Esophagus muscularis mucosa (tissue), 4 donors: ENCODE results near the gene SLC25A48.

ENCODE experiments used
- CTCF ChIP-seq, 3 experiments: fragments of 200-600 bp in 2 of 3; fragments of 450-650 bp in 1 of 3; sonication (generic) in 2 of 3; IDR thresholded peaks; one replicate each; pipeline ENCODE4 v1.5.1; 2017 to 2019; ENCODE audit warnings: antibody characterized with exemption in 3 of 3, mild to moderate bottlenecking in 2 of 3, moderate library complexity in 1 of 3
- EP300 ChIP-seq: sonication (generic); formaldehyde crosslinking; IDR thresholded peaks from one replicate; pipeline ENCODE4 v1.6.1; 2017; ENCODE audit warnings: antibody characterized with exemption
- POLR2A ChIP-seq: fragments of 450-650 bp; IDR thresholded peaks from one replicate; pipeline ENCODE4 v1.6.1; 2017; ENCODE audit warnings: antibody characterized with exemption, moderate library complexity, mild to moderate bottlenecking, low read depth
- POLR2AphosphoS5 ChIP-seq, 2 donors: sonication (generic); formaldehyde crosslinking; IDR thresholded peaks; one replicate each; pipeline ENCODE4 v1.6.1; 2017; ENCODE audit warnings: antibody characterized with exemption in 2 of 2

GRCh38 chr5:135828782-135829127 is 5.7 kb upstream of the SLC25A48 start:
- TF ChIP-seq POLR2A (no peak), CTCF (IDR thresholded peaks at IDR 0.05) (no peak), EP300 (no peak), POLR2AphosphoS5 (IDR thresholded peaks at IDR 0.05) (no peak)
